HFF-Myc (cell line): ENCODE data around the gene RASGRF1.

ENCODE experiments used
- DNase-seq: peaks from one replicate; pipeline ENCODE4 v3.0.0-alpha.2; 2011; ENCODE audit warnings: low read depth; ENCODE audit errors: extremely low read depth
- H3K4me3 ChIP-seq: replicated peaks from 2 replicates; pipeline ENCODE4 v1.5.1; 2011; ENCODE audit warnings: low read depth, mild to moderate bottlenecking, control low read depth, low read length
- TF ChIP-seq, protein P1 (sequence below): IDR thresholded peaks from 2 replicates; pipeline ENCODE4 v1.5.1; 2012; ENCODE audit warnings: mild to moderate bottlenecking, low read depth, low read length, control low read depth; ENCODE audit errors: missing control alignments

The RASGRF1 gene

GRCh38 chr15:78987556-78988360 lies 102.8 kb downstream of the RASGRF1 start:
- H3K4me3 ChIP-seq = no peak overlapping the region
- no peak for DNase-seq

DNA sequence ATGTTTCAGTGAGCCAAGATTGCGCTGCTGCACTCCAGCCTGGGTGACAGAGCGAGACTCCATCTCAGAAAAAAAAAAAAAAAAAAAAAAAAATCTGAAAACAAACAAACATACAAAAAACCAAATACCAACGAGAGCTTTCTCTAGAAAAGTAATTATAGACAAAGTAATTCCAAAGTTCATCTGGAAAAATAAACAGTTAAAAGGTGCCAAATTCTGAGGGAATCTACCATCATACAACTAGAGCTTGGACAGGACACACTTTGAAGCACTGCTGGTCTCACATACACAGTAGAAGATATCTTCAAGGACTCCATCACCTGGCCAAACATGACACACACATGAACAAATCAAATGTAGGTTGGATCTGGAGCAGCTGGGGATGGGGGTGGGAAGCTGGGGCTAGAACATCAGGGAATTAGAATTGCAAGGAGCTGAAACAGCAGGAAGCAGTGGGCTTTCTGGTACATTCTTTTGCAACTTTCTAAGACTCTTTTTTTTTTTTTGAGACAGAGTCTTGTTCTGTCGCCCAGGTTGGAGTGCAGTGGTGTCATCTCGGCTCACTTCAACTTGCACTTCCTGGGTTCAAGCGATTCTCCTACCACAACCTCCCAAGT lies 104.6 kb downstream of the RASGRF1 start:
- DNase-seq = no peak
- TF ChIP-seq, protein P1, sequence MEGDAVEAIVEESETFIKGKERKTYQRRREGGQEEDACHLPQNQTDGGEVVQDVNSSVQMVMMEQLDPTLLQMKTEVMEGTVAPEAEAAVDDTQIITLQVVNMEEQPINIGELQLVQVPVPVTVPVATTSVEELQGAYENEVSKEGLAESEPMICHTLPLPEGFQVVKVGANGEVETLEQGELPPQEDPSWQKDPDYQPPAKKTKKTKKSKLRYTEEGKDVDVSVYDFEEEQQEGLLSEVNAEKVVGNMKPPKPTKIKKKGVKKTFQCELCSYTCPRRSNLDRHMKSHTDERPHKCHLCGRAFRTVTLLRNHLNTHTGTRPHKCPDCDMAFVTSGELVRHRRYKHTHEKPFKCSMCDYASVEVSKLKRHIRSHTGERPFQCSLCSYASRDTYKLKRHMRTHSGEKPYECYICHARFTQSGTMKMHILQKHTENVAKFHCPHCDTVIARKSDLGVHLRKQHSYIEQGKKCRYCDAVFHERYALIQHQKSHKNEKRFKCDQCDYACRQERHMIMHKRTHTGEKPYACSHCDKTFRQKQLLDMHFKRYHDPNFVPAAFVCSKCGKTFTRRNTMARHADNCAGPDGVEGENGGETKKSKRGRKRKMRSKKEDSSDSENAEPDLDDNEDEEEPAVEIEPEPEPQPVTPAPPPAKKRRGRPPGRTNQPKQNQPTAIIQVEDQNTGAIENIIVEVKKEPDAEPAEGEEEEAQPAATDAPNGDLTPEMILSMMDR = no peak
- no peak overlapping the region for H3K4me3 ChIP-seq

More at GRCh38 chr15:78987556-78988360, 102.8 kb downstream of the RASGRF1 start:
- TF ChIP-seq, protein P1 = no peak

GRCh38 chr15:78984041-78984440 lies 106.5 kb downstream of the RASGRF1 start:
- TF ChIP-seq, protein P1 = no peak
- no peak overlapping the region for H3K4me3 ChIP-seq
- DNase-seq = no peak

GRCh38 chr15:78983146-78983918 lies 107.2 kb downstream of the RASGRF1 start:
- no peak for DNase-seq
- no peak overlapping the region for H3K4me3 ChIP-seq
- TF ChIP-seq, protein P1 = no peak

- TF ChIP-seq, protein P1 = no peak
- no peak overlapping the region for H3K4me3 ChIP-seq
- no peak for DNase-seq
These were observed 107.8 kb downstream of the RASGRF1 start for GRCh38 chr15:78982736-78983135.

- TF ChIP-seq, protein P1 = no peak
- no peak for DNase-seq
These were observed 108.9 kb downstream of the RASGRF1 start for GRCh38 chr15:78981532-78982313.

More at GRCh38 chr15:78981532-78982313, 108.9 kb downstream of the RASGRF1 start:
- no peak overlapping the region for H3K4me3 ChIP-seq
